ENCODE results near the gene TFAP2A. TPM values are rescaled to one million over a fixed set of nuclear protein-coding genes. Genes with fewer than 3 reads are reported as not detected.

The TFAP2A gene
- 2.3 and 11.2 TPM in 2 replicates for total RNA-seq

- DNase-seq (ENCODE audit: low read depth): peak; percentile 65
These were observed at the start of gene TFAP2A for GRCh38 chr6:10414756-10415616. Gene TFAP2A, minus strand, starts transcription at chr6:10415074. Its CDS starts 83 bp downstream, at chr6:10414991.

- peak; percentile 79 for DNase-seq (ENCODE audit: low read depth)
These were observed 48.9 kb upstream of the TFAP2A start for GRCh38 chr6:10463491-10464481.

- no peak for DNase-seq (ENCODE audit: low read depth)
These were observed 48.2 kb upstream of the TFAP2A start for GRCh38 chr6:10463040-10463439.

- no peak for DNase-seq (ENCODE audit: low read depth)
These were observed 47.0 kb upstream of the TFAP2A start for GRCh38 chr6:10461850-10462249.

DNA sequence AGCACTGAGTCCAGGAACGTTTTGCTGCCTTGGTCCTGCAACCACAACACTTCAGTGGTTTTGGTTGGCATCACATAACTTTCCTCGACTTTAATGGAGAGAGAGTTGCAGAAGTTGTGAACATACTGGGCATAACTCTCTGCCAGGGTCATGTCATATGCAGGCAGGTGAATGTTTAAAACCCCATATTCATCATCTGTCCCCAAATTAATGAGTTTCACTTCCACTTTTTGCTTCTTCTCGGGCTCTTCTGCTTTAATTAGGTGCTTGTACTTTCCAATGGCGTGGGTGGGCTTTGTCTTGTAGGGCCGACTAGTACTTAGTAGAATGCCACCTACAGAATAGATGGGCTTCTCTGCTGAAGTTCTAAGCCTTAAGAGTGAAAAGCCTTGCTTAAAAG lies 45.2 kb upstream of the TFAP2A start:
- peak; percentile 64 for DNase-seq (ENCODE audit: low read depth)

- DNase-seq (ENCODE audit: low read depth): no peak
These were observed 43.4 kb upstream of the TFAP2A start for GRCh38 chr6:10458287-10458686.

DNA sequence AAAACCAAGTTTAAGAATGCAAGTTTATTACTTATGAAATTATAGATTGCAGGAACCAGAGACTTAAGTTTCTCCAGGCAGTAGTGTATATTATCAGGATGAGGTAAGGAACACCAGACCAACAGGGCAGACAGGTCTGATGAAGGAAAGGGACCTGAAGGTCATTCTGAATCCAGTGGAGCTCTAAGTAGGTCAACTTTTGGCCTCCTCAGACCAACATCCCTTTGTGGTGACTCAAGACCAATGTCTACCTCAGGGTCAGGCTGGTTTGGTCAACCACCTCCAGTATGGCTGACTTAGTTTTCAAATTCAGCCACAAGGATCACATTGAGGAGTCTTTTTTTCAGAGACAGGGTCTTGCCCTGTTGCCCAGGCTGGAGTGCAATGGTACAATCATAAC lies 38.7 kb upstream of the TFAP2A start:
- peak; percentile 74 for DNase-seq (ENCODE audit: low read depth)

DNA sequence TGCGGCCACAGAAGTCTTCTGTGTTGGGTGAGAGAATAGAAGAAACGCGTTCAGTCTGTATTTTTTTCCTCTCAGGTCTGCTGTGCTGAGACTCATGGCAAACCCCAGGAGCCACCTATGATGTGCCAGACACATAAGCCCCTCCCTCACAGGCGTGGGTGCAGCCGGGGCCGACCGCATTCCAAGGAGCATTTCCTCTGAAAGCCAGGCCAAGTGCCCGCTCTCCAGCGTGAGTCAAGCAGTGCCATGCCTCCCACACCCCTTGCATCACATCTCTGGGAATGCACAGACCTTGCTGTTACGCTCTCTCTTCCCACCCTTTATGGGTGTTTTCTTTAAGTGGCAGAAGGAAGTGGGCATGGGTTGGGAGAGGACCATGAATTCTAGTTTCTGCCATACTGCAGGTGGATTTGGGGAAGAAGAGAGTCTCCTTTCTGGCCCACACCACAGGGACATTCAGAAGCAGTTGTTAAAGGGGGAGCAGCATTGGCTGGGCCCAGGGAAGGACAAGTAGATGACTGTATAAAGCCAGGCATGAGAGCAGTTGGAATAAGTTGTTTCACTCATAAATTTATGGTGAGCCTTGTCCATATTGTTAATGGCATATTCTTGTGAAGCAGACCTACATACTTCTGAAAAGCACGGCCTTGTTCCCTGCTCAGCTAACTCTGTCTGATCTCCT lies 37.1 kb upstream of the TFAP2A start:
- DNase-seq (ENCODE audit: low read depth): peak; percentile 99

GRCh38 chr6:10451394-10451793 lies 36.5 kb upstream of the TFAP2A start:
- DNase-seq (ENCODE audit: low read depth): no peak

DNA sequence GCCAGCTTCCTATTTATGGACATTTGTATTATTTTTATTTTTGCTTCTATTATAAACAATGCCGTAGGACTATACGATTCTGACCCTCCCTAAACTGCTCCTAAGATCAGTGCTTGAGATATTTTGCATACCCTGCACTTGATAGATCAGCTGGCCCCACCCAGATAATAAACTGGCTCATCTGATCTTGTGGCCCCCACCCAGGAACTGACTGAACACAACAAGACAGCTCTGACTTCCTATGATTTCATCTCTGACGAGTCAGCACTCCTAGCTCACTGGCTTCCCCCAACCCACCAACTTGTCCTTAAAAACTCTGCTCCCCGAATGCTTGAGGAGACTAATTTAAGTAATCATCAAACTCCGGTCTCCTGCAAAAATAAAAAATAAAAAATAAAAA lies 34.9 kb upstream of the TFAP2A start:
- no peak for DNase-seq (ENCODE audit: low read depth)

DNA sequence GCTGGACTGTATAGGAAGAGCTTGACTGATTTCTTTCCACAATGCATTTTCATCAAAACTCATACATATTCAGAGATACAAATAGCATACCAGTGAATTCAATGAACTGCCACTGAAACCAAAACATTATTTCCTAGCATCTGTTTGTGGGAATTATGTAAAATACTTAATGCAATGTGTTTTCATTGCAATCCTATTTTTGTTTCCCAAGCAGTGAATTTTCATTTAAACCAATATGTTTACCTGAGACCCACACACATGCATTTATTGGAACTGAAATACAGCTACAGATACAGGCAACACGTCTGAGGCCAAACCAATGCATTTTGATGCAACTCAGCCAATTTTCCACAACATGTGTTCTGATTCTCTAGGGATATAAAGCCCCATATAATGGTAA lies 33.2 kb upstream of the TFAP2A start:
- no peak for DNase-seq (ENCODE audit: low read depth)

DNA sequence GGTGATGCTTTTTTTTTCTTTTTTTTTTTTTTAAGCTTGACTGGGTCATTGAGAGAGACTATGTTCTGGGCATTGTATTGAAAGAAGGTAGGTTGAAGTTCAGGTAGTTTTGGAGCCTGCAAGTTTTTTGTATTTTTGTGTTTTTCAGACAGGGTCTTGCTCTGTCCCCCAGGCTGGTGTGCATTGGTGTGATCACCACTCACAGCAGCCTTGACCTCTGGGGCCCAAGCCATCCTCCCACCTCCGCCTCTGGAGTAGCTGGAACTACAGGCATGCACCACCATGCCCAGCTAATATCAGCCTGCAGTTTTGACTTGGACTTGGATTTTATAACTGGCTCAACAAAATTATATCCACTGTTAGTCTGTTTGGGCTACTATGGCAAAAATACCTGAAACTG lies 31.7 kb upstream of the TFAP2A start:
- no peak for DNase-seq (ENCODE audit: low read depth)

DNA sequence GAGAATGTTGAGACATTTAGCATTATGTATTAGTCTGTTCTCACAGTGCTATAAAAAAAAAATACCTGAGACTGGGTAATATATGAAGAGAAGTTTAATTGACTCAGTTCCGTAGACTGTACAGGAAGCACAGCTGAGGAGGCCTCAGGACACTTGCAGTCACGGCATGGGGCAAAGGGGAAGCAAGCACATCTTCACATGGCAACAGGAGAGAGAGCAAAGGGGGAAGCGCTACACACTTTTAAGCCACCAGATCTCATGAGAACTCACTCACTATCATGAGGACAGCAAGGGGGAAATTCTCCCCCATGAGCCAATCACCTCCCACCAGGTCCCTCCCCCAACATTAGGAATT lies 26.8 kb upstream of the TFAP2A start:
- no peak for DNase-seq (ENCODE audit: low read depth)

GRCh38 chr6:10441004-10441654 lies 26.3 kb upstream of the TFAP2A start:
- DNase-seq (ENCODE audit: low read depth): peak; percentile 100

GRCh38 chr6:10437891-10438290 lies 23.0 kb upstream of the TFAP2A start:
- DNase-seq (ENCODE audit: low read depth): no peak

DNA sequence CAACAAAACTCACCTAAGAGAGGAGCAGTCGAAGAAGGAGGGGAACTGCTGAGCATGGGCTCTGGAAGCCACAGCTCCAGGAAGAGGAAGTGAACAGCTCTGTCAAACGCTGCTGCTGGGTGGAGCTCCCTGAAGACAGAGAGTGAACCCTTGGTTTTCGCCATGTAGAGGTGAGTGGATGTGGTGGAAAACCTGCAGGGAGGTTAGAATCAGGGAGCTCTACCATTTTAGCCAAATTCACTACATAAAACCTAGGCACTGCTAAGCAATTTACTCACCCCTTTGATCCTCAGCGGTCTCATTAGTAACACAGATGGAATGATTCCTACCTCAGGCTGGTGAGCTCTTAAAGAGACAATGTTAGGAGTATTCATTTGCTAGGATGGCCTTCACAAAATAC lies 19.4 kb upstream of the TFAP2A start:
- no peak for DNase-seq (ENCODE audit: low read depth)

- no peak for DNase-seq (ENCODE audit: low read depth)
These were observed 18.4 kb upstream of the TFAP2A start for GRCh38 chr6:10433322-10433721.

DNA sequence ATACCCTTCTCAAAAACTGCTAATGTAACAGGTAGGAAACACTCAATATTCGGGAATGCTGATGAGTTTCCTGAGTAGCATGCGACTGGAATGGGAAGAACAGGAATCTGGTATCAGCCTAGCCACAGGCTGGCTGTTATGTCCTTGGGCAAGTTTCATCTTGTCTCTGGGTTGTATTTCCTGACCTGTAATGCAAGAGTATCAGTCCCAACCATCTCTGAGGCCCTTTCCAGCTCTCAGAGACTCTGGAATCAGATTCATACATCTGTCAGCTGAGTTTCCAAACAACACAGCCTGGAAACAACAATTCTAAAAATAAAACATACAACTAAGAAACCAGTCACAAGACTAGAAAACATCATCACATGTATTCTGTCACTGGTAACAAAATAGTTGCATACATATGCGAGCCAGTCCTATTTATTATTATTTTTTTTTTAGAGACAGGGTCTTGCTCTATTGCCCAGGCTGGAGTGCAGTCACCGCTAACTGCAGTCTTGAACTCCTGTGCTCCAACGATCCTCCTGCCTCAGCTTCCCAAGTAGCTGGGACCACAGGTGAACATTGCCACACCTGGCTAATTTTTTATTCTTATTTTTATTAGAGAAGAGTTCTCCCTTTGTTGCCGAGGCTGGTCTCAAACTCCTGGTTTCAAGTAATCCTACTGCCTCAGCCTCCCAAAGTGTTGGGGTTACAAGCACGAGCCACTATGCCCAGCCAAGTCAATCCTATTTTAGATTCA lies 16.7 kb upstream of the TFAP2A start:
- no peak for DNase-seq (ENCODE audit: low read depth)

- DNase-seq (ENCODE audit: low read depth): peak; percentile 59
These were observed 15.0 kb upstream of the TFAP2A start for GRCh38 chr6:10429638-10430427.

GRCh38 chr6:10426781-10427279 lies 12.0 kb upstream of the TFAP2A start:
- no peak for DNase-seq (ENCODE audit: low read depth)
